Peyer's patch (tissue), 4 donors: ENCODE measurements around the gene KIR2DL4.
"Not testable (repeated sequence)": the region's sequence is repeated elsewhere in the genome, so short reads cannot be mapped to it uniquely, and the experiment has no call there.

ENCODE experiments used
- CTCF ChIP-seq, 6 experiments: fragments of 450-650 bp in 4 of 6; fragments of 200-600 bp in 2 of 6; sonication (generic) in 1 of 6; IDR thresholded peaks; one replicate each; pipeline ENCODE4 v1.5.1; 2017 to 2019; ENCODE audit warnings: antibody characterized with exemption in 6 of 6, mild to moderate bottlenecking in 3 of 6, moderate library complexity in 1 of 6
- POLR2A ChIP-seq, 2 donors: fragments of 450-650 bp; IDR thresholded peaks; one replicate each; pipeline ENCODE4 v1.5.1; 2017; ENCODE audit warnings: antibody characterized with exemption in 2 of 2, mild to moderate bottlenecking in 2 of 2, moderate library complexity in 2 of 2

- not testable (repeated sequence) for TF ChIP-seq CTCF, POLR2A (IDR thresholded peaks at IDR 0.05)
Observed at GRCh38 chr19:54769646-54770045, 33.8 kb upstream of the KIR2DL4 start, which contains the start of gene KIR2DL1.
